ENCODE results near the gene ITGB6.

DNA sequence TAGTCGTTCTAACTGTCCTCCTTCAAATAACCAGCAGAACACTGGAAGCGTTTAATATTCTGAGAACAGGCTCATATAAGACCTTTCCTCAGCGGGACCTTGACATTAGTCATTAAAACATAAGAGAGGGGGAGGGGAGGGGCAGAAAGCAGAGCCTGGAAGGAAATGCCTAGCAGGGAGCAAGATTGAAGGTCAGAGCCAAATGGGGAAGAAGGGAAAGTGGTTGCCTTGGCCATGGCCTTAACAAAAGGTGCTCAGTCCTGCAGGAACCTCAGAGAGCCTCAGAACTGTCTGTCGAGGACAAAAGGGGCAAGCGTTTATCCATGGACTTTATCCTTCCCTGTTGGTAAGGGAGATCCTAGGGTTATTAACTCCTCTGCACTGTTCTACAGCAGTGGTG is 136.8 kb downstream of the ITGB6 start:
- TF ChIP-seq CTCF (IDR thresholded peaks at IDR 0.05; ENCODE audit: insufficient read depth, low read length) (no peak), SPI1 (IDR thresholded peaks at IDR 0.05; ENCODE audit: borderline replicate concordance, low read depth) (no peak), POLR2AphosphoS5 (IDR thresholded peaks at IDR 0.05; ENCODE audit: low read depth) (no peak), GABPA (IDR thresholded peaks at IDR 0.05; ENCODE audit: low read depth) (no peak)
